Vagina (tissue), 2 donors: ENCODE measurements around the gene MEGF9.

Source experiments
- POLR2A ChIP-seq, 2 donors: fragments of 450-650 bp; IDR thresholded peaks; one replicate each; pipeline ENCODE4 v1.6.1; 2017; ENCODE audit warnings: antibody characterized with exemption in 2 of 2, mild to moderate bottlenecking in 2 of 2, moderate library complexity in 2 of 2
- POLR2AphosphoS5 ChIP-seq, 2 donors: sonication (generic); formaldehyde crosslinking; IDR thresholded peaks; one replicate each; pipeline ENCODE4 v1.9.0; 2017; ENCODE audit warnings: antibody characterized with exemption in 2 of 2, mild to moderate bottlenecking in 2 of 2, low read depth in 1 of 2; ENCODE audit not compliant: insufficient read depth in 1 of 2

- TF ChIP-seq POLR2A (IDR thresholded peaks at IDR 0.05) (no peak), POLR2AphosphoS5 (IDR thresholded peaks at IDR 0.05; ENCODE audit: insufficient read depth in 1 of 2, low read depth in 1 of 2) (no peak)
These were observed 105.8 kb downstream of the MEGF9 start for GRCh38 chr9:120608421-120608820.
